GM18508 (cell line): ENCODE data around the gene RASA3.
"Not testable (repeated sequence)": the region's sequence is repeated elsewhere in the genome, so short reads cannot be mapped to it uniquely, and the experiment has no call there.

Source experiments
- ATAC-seq: cut with Tn5 transposase; IDR thresholded peaks from one replicate; pipeline ENCODE4 v1.9.1; 2021; ENCODE audit warnings: moderate number of reproducible peaks; ENCODE audit not compliant: insufficient read depth, unreplicated experiment

RASA3 gene

GRCh38 chr13:114132419-114133121 lies at the start of gene RASA3:
Gene RASA3, minus strand, starts transcription at chr13:114132623. Its CDS starts 134 bp downstream, at chr13:114132489.
- no peak for ATAC-seq

- ATAC-seq = no peak
These were observed 46.8 kb upstream of the RASA3 start, which contains the start of gene CFAP97D2 for GRCh38 chr13:114179087-114179658. Gene CFAP97D2, plus strand, starts transcription at chr13:114179257. Its CDS starts 74 bp downstream, at chr13:114179331.

DNA sequence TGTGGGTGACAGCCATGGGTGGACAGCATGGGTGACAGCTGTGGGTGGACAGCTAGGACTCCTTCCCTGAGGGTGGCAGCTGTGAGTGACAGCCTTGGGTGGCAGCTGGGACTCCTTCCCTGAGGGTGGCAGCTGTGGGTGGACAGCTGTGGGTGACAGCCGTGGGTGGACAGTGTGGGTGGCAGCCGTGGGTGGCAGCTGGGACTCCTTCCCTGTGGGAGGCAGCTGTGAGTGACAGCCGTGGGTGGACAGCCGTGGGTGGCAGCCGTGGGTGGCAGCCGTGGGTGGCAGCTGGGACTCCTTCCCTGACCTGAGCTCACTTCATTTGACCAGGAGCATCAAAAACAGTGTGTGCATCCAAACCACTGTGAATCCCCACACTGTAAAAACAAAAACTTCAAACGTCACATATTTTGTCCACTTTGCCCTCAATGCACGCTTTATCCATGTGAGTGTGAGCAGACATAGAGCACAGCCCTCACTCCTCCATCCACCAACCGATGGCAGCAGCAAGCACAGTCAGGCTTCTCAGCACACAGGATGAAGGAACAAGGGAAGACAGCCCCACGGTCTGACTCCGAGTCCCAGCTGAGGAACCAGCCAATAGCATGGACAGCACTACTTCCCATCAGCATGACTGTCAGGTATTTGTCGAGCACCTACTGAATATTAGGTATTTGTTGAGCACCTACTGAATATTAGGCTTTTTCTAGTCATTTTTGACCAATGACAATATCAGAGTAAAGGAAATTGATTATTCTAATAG lies 45.0 kb upstream of the RASA3 start:
- no peak for ATAC-seq

DNA sequence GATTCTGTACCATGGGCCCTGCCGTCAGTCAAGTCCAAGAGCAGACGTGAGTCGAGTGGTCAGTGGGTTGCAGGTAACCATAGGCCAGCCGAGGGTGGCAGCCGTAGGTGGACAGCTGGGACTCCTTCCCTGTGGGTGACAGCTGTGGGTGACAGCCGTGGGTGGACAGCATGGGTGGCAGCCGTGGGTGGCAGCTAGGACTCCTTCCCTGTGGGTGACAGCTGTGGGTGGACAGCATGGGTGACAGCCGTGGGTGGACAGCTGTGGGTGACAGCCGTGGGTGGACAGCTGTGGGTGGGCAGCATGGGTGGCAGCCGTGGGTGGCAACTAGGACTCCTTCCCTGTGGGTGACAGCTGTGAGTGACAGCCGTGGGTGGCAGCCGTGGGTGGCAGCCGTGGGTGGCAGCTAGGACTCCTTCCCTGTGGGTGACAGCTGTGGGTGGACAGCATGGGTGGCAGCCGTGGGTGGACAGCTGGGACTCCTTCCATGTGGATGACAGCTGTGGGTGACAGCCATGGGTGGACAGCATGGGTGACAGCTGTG lies 44.0 kb upstream of the RASA3 start:
- ATAC-seq = not testable (repeated sequence)

GRCh38 chr13:114174529-114174961 lies 42.1 kb upstream of the RASA3 start:
- no peak for ATAC-seq

- ATAC-seq = no peak
These were observed 41.3 kb upstream of the RASA3 start for GRCh38 chr13:114173745-114174144.

GRCh38 chr13:114173272-114173671 lies 40.8 kb upstream of the RASA3 start:
- no peak for ATAC-seq

DNA sequence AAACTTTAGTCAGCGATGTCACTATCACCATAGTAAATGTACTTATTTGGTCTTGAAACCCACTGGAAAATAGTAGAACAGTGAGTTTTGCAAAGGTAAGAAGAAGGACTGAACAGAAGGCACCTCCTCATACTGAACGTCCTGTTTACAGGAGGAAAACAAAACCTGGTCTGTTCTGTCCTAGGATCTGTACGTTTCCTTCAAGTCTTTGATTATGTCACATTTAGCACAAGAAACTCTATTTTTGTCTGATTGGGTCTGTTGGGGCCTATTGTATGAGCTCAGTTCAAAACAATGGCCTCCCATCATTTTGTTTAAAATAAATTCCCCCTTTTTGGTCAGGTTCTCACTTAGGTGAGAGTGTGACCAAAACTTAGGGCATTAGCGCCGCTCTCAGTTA lies 35.5 kb upstream of the RASA3 start:
- no peak for ATAC-seq

- no peak for ATAC-seq
These were observed 35.0 kb upstream of the RASA3 start for GRCh38 chr13:114167426-114167825.

GRCh38 chr13:114166381-114167131 lies 34.1 kb upstream of the RASA3 start:
- no peak for ATAC-seq

DNA sequence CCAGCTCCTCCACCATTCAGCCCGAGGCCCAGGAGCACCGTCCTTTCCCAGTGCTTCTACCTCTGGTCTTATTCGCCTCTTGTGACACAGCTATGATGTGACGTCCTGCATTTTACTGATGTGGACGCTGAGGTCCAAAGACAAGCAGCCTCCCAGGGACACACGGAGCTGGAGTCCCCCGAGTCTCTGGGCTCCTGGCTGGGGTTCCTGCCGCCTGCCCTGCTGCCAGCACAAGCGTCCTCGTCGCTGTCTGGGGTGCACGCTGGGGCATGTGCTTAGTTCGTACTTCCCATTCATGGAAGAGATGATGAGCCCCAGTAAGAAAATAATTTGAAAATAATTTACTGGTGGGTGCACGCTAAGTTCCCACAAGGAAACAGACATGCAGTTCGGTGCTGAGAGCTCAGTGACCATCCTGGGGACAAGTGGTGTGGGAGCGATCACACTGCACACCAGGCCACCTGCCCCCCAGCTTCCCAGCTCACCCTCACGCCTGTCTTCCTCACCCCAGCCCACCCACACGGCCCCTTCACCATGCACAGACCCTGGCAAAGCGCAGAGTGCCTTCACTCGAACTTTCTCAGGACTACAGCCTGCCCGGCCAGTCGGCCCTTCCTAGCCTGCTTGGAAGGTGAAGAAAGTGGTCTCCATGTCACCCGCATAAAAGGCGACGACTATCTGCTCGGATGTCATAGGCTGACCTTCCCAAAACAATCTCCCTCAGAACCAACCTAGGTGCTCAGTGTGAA lies 32.4 kb upstream of the RASA3 start:
- no peak for ATAC-seq

- ATAC-seq = no peak
These were observed 31.6 kb upstream of the RASA3 start for GRCh38 chr13:114164053-114164452.

DNA sequence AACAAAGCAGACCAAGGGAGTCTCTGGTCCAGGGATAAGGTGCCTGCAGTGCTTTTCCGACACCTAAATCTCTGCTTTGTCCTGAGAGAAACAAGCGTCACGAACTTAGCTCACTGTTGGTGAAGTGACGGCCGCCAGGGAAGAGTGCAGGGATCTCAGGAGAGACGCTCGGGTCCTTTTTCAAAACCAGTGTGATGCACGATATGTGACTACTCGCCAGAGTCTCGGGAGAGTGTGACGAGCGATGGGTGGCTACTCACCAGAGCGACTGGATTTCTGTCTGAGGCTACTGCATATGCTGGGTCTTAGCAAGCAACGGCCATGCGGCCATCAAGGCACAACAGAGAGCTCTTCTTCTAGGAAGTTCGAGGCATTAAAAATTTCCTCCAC lies 30.1 kb upstream of the RASA3 start:
- no peak for ATAC-seq

- ATAC-seq = no peak
These were observed 29.5 kb upstream of the RASA3 start for GRCh38 chr13:114161644-114162532.

GRCh38 chr13:114161028-114161556 lies 28.7 kb upstream of the RASA3 start:
- ATAC-seq = no peak

GRCh38 chr13:114158869-114159666 lies 26.6 kb upstream of the RASA3 start:
- ATAC-seq = not testable (repeated sequence)

DNA sequence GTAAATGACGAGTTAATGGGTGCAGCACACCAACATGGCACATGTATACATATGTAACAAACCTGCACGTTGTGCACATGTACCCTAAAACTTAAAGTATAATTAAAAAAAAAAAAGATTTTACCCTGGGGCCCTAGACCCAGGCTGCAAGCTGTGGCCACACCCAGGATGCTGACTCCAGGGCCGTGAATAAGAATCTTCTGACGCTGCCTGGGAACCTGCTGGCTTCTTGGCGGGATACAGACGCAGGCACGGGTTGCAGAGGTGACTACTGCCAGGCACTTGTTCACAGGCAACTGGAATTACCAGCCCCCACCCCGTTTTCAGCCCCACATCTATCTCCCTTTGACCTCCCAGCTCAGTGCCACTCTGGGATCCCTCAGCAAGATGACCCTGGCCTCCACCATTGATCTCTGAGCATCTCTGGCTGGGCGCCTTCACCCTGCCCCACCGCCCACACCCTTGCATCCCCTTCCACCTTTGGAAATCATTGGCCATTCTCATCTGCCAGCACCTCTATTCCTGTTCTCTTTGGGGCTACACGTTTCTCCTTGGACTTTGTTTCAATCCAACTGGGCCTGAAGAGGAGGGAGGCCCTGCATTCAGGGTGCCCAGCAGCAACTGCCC lies 25.6 kb upstream of the RASA3 start:
- no peak for ATAC-seq
